ENCODE data around the gene OGFR. TPM values are rescaled to one million over a fixed set of nuclear protein-coding genes. Genes with fewer than 3 reads are reported as not detected.

Gene OGFR
- total RNA-seq, 1 donor, result 51.5 TPM

DNA sequence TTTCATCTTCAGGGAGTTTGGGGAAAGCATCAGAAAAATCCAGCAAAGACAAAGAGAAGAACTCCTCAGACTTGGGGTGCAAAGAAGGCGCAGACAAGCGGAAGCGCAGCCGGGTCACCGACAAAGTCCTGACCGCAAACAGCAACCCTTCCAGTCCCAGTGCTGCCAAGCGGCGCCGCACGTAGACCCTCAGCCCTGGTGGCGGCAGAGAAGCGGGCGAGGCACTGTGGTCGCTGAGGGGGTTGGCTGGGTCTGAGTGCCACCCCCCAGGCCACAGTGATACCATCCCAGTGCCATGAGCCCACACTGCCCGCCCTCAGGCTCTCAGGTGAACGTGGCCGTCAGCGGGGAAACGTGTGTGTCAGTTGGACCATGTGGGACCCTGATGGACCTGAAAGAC, 5.2 kb upstream of the OGFR start:
- Histone ChIP-seq H3K4me1 (ENCODE audit: insufficient read depth, low read length) (peaks cover 53% of the 10 kb centered on the region), H3K27me3 (ENCODE audit: insufficient read depth, low read length) (no peaks in the 10 kb centered on the region), H3K4me3 (ENCODE audit: low read length) (no peak overlapping the region), H3K9me3 (ENCODE audit: low read depth, low read length) (no peaks in the 10 kb centered on the region)

DNA sequence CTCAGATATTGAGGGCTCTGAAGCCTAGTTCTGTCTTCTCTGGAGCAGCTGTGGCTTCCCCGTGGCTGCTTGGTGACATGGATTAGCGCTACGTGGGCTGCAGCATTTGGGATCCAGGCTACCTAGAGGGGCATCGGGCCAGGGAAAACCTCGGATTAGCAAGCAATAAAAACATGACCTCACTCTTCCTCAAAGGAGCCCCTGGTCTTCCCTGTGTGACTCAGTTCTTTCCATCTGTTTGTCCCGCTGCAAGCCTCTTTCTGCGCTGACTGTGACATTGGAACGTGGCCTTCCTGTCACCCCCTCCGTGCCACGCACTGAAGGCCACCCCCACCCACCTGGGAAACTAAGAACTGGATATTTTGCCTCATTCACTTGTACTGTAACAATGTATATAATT, 4.8 kb upstream of the OGFR start:
- Histone ChIP-seq H3K27me3 (ENCODE audit: insufficient read depth, low read length) (no peaks in the 10 kb centered on the region), H3K4me3 (ENCODE audit: low read length) (no peak overlapping the region), H3K4me1 (ENCODE audit: insufficient read depth, low read length) (peaks cover 49% of the 10 kb centered on the region), H3K9me3 (ENCODE audit: low read depth, low read length) (no peaks in the 10 kb centered on the region)

DNA sequence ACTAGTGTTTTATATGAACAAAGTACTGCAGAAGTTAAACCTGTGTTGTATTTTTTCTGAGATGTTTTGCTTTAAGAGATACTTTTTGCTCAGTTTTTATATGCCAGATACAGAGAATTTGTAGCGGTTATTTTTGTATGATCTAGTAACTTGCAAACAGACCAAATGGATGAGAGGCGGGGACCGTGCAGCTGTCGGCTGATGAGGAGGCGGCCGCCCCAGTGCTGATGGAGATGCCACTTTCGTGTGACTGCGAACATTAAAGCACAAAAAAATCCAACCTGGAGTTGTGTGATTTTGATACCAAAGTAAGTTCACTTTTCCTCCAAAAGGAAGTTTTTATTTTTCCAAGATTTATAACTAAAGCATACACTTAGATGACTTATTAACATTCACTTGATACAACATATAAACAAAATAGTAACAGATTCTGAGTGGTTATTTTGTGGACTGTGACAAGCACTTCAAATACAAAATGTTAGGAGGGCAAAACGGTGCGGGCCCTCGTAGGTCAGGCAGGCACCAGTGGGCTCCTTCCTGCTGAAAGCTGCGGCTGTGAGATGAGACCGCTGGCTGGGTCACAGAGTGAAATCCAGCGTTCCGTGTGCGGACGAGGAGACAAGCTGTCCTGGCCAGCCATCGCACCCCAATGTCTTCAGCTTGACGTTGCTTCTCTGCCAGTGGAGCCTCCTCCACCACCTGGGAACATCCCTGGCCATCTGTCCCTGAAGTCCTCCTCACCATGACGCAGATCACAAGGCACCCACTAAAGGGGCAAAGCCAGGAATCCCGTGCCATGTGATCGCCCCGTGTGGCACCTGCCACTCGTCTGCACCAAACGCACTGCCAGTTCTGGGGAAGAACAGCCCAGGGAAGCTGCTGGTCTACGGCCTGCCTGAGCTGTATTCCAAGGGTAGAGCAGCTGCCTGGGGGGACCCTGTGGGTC, 4.0 kb upstream of the OGFR start:
- H3K4me3 ChIP-seq (ENCODE audit: low read length), result no peak overlapping the region
- H3K9me3 ChIP-seq (ENCODE audit: low read depth, low read length), result no peaks in the 10 kb centered on the region
- no peaks in the 10 kb centered on the region for H3K27me3 ChIP-seq (ENCODE audit: insufficient read depth, low read length)
- H3K4me1 ChIP-seq (ENCODE audit: insufficient read depth, low read length), result peaks cover 43% of the 10 kb centered on the region

DNA sequence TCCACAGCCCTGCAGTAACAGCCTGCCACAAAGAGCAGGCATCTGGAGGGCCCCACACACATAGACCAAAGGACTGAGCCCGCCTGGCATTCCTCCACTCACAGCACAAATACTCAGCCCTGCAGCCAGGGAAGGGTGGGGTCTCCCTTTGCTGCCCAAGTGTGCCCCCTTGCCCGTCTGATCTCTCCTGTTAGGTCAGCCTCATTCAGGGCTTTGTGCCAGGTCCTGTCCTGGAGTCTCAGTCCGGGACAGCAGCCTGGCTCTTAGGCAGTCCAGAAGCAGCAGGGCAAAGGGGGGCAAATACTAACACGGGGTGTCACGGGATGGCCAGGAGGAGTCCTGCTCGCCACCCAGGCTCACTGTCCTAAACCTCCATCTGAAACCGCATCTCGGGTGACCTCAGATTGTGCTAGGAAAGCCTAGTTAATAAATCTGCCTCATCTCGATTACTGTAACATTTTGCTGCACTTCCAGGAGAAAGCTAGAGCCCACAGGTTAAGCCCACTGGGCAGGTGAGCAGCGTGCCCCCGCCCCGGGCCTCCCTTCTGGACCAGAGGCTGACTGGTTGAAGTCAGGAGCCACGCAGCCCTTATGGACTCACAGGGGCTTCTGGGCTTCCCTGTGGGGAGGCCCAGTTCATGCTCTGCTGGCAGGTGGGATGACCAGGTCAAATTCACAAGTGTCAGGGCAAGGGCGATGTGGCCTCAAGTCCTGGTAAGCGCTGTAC, 3.2 kb upstream of the OGFR start:
- H3K27me3 ChIP-seq (ENCODE audit: insufficient read depth, low read length), result no peaks in the 10 kb centered on the region
- no peaks in the 10 kb centered on the region for H3K9me3 ChIP-seq (ENCODE audit: low read depth, low read length)
- no peak overlapping the region for H3K4me3 ChIP-seq (ENCODE audit: low read length)
- peaks cover 48% of the 10 kb centered on the region for H3K4me1 ChIP-seq (ENCODE audit: insufficient read depth, low read length)

DNA sequence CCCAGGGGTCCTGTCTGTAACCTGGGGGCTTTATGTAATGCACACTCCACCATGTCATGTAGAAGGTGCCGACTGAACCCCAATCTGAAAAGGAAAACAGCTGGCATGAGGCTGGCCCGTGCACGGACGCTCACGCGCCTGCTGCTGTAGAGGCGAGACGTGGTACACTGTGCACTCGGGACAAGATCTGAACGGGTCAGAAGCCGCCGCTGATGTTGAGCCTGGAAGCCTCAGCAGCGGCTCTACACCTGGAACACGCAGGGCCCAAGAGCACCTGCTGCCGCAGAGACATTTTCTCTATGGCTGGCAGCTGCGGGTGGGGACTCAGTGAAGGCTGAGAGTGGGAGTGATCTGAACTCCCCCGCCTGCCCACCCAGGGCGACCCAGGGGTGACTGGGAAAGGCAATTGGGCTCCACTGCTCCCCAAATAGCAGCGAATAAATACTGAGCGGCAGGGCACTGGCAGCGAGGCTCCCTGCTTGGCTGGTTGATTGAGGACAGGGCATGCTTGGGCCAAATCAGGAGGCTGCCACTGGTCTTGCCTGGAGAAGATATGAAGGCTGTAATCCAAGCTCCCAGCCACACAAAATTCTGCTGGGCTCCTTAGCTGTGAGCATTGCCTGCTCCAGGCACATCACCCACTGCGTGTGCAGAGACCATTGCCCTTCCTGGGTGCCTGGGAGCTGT, 2.5 kb upstream of the OGFR start:
- Histone ChIP-seq H3K27me3 (ENCODE audit: insufficient read depth, low read length) (no peaks in the 10 kb centered on the region), H3K4me3 (ENCODE audit: low read length) (no peak overlapping the region), H3K4me1 (ENCODE audit: insufficient read depth, low read length) (peaks cover 52% of the 10 kb centered on the region), H3K9me3 (ENCODE audit: low read depth, low read length) (no peaks in the 10 kb centered on the region)

DNA sequence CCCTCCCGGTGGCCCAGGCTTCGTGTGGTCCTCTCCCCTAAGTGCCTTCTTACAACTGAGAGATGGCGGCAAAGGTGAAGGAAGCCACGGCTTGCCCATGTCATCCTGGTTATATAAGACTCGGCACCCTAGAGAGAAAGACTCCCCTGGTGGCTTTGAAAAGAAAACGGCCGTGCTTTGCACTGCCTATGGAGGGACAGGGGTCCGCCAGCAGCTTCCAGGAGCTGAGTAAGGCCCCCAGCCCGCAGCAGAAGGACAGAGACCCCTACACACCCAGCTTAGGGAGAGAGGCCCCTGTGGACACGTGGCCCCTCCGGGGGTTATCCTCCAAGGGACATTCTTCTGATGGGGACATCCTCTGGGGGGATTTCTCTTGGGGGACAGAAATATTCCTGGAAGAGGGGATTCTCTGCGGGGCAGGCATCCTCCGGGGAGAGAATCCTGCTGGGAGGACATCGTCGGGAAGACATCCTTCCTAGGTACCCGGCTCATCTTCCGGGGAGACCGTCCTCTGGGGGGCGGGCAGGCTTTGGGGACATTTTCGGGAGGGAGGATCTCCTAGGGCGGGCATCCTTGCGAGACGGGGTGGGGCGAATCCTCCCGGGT, 511 bp upstream of the OGFR start:
- H3K27me3 ChIP-seq (ENCODE audit: insufficient read depth, low read length), result no peaks in the 10 kb centered on the region
- H3K4me3 ChIP-seq (ENCODE audit: low read length), result peak overlapping the region; percentile 36
- peaks cover 54% of the 10 kb centered on the region for H3K4me1 ChIP-seq (ENCODE audit: insufficient read depth, low read length)

DNA sequence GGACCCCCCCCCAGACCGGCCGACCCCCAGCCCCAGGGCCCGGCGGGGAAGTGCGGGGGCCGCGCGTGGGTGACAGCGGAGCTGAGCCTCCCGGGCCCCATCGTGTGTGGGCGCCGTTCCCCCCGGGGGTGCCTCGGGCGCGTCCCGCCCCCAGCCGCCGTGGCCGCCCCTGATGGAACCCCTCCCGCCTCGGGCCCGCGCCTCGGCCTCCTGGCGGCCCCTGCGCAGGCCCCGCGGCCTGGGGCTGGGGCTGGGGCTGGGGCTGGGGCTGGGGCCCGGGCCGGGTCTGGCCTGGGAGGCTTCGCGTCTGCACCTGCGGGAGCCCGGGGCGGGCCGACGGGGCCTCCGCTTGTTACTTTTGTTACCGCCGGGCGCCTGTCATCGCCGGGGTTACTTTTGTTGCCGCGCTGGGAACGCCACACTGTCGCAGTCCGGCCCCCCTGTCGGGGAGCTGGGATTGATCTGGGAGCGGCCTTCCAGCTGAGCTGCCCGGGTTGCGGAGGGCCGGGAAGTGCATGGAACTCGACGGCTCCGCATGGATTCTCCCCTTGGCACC, 598 bp downstream of the OGFR start:
- peak overlapping the region; percentile 73 for H3K4me3 ChIP-seq (ENCODE audit: low read length)
- peaks cover 54% of the 10 kb centered on the region for H3K4me1 ChIP-seq (ENCODE audit: insufficient read depth, low read length)
- H3K27me3 ChIP-seq (ENCODE audit: insufficient read depth, low read length), result no peaks in the 10 kb centered on the region
- H3K9me3 ChIP-seq (ENCODE audit: low read depth, low read length), result no peaks in the 10 kb centered on the region

More for the DNA sequence above, 511 bp upstream of the OGFR start:
- no peaks in the 10 kb centered on the region for H3K9me3 ChIP-seq (ENCODE audit: low read depth, low read length)

DNA sequence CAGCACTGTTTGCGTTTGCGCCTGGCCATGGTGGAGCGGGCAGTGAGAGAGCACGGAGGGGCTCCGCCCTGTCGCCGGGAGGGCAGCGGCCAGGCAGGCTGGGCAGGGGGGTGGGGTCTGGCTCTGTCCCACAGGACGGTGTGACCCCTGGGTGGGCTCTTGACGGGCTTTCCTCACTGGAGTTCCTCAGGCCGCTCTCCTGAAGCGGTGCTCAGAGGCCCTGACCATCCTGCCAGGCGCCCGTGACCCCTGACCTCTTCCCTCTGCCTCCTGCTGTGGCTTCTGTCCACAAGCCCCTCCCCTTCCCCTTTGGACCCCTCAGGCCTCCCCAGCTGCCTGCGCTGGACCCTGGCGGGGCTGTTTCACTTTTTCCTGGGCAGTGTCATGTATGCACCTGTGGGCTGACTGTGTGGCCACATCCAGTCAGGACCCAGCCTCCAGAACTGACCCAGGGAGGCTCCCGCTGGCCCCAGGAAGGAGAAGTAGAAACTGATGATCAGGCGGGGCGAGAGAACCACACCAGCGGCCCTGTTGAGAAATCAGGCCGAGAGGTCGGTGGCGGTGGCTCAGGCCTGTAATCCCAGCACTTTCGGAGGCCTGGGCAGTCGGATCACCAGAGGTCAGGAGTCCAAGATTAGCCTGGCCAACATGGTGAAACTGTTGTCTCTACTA, 1.2 kb downstream of the OGFR start:
- H3K9me3 ChIP-seq (ENCODE audit: low read depth, low read length), result no peaks in the 10 kb centered on the region
- H3K27me3 ChIP-seq (ENCODE audit: insufficient read depth, low read length), result no peaks in the 10 kb centered on the region
- peaks cover 54% of the 10 kb centered on the region for H3K4me1 ChIP-seq (ENCODE audit: insufficient read depth, low read length)
- H3K4me3 ChIP-seq (ENCODE audit: low read length), result peak overlapping the region; percentile 73

DNA sequence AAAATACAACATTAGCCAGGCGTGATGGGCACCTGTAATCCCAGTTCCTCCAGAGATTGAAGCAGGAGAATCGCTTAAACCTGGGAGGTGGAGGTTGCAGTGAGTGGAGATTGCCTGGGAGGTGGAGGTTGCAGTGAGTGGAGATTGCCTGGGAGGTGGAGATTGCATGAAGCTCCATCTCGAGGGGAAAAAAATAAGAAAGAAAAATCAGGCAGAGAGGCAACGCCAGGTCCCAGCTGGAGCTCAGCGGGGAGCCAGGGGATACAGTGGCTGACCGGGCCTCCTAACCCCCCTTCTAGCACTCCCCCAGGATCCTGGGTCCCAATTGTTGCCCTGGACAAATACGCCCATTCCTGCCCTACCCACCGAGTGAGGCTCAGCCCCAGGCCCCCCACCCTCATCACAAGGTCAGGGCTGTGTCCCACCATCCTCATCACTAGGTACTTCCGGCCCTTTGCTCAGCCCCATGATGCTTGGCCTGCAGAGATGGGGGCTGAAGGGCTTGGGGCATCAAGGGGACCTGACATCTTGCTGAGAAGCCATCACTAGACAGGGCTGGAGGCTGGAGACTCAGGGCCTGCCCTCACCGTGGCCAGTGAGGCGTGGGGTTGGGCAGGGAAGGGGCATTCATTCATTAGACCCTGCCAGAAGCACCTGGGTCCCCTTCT, 1.9 kb downstream of the OGFR start:
- peak overlapping the region; percentile 73 for H3K4me3 ChIP-seq (ENCODE audit: low read length)
- H3K4me1 ChIP-seq (ENCODE audit: insufficient read depth, low read length), result peaks cover 54% of the 10 kb centered on the region
- H3K27me3 ChIP-seq (ENCODE audit: insufficient read depth, low read length), result no peaks in the 10 kb centered on the region
- no peaks in the 10 kb centered on the region for H3K9me3 ChIP-seq (ENCODE audit: low read depth, low read length)

DNA sequence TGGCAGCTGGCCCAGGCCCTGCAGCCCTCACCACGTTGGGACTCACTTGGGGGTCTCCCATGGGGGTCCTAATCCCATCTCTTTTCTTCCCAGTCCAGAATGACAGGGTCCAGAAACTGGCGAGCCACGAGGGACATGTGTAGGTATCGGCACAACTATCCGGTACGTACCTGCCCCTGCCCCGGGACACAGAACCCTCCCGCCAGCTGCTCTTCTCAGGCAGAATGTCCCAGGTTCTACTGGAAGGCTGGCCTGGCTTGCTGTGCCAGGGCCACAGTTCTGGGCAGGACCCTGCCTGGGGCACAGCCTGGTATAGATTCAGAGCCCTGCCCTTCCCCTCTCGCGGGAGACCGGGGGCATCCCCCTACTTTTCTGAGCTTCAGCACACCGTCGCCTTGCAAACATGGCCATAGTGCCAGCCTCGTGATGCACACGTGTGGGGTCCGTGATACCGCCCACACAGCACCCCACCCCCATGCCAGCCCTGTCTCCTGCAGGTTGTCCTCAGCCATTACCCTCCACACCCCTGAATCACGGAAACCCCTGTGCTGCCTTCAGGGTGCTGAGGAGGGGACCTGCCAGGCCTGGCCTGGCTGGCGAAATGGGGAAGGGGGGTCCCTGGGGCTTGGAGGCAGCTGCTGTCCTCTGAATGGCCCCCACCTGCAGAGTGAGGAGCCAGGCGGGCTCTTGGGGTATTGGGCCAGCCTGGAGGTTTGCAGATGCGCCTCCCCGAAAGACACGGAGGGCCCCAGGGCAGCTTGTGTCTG, 3.0 kb downstream of the OGFR start:
- no peak overlapping the region for H3K4me3 ChIP-seq (ENCODE audit: low read length)
- no peaks in the 10 kb centered on the region for H3K9me3 ChIP-seq (ENCODE audit: low read depth, low read length)
- H3K4me1 ChIP-seq (ENCODE audit: insufficient read depth, low read length), result peaks cover 47% of the 10 kb centered on the region
- no peaks in the 10 kb centered on the region for H3K27me3 ChIP-seq (ENCODE audit: insufficient read depth, low read length)

DNA sequence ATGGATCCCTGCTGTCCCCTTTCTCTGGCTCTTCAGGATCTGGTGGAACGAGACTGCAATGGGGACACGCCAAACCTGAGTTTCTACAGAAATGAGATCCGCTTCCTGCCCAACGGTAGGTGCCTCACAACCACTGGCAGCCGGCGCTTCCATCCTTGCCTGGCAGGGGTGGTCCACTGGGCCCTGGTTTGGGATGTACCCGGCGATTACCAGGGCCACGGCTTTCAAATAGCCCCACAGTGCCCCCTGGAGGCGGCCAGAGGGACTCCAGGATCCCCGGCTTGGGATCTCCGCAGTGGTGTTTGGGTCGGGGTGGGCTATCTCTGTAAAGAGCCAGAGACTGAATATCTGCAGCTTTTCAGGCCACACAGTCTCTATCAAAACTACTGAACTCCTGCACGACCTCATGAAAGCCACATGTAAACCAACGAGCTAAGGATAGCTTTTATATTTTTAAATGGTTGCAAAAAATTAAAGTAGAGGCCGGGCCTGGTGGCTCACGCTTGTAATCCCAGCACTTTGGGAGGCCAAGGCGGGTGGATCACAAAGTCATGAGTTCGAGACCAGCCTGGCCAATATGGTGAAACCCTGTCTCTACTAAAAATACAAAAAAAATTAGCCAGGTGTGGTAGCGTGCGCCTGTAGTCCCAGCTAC, 3.7 kb downstream of the OGFR start:
- Histone ChIP-seq H3K4me1 (ENCODE audit: insufficient read depth, low read length) (peaks cover 40% of the 10 kb centered on the region), H3K4me3 (ENCODE audit: low read length) (no peak overlapping the region), H3K9me3 (ENCODE audit: low read depth, low read length) (no peaks in the 10 kb centered on the region), H3K27me3 (ENCODE audit: insufficient read depth, low read length) (no peaks in the 10 kb centered on the region)

DNA sequence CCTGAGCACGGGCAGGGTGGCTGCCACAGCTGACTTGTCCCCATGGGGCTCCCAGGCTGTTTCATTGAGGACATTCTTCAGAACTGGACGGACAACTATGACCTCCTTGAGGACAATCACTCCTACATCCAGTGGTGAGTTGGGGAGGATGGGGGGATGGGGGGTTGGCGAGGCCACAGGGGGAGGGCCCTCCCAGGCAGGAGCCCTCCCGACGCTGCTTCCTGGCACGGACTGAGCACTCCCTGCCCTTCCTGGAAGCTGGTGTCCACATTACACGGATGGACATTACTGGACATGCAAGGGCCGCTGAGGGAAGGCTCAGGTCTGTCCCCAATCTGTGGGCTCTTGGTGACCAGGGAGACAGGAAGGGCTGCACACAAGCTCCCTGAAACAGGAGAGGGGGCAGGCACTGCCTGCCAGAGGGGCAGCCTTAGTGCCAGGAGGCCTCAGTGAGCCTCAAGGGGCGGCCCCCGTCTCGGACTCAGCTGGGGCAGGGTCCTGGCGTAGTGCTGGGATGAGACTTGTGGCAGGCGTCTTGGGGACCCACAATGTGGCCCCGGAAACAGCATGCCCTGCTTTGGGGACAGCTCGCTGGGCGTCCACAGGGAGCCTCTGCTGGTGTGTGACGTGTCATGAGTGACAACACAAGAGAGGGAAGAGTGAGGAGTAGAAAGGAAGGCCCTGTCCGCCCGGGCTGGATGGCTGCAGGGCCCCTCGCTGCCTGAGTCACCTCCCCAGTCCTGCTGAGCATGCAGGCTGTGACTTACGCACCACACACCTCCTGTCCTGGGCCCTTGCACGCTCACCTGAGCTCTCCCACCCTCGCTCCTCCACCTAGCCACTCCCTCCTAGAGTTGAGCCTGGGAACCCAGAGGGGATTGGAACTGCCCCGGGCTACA, 5.1 kb downstream of the OGFR start:
- Histone ChIP-seq H3K9me3 (ENCODE audit: low read depth, low read length) (no peaks in the 10 kb centered on the region), H3K4me3 (ENCODE audit: low read length) (no peak overlapping the region), H3K4me1 (ENCODE audit: insufficient read depth, low read length) (peaks cover 30% of the 10 kb centered on the region), H3K27me3 (ENCODE audit: insufficient read depth, low read length) (peaks cover 2% of the 10 kb centered on the region)
